Hepatocyte (in vitro differentiated cells): ENCODE data around the gene FMNL2.

Experiments used
- EZH2 ChIP-seq: fragments of 200-600 bp; sonication (generic); IDR thresholded peaks from 2 replicates; pipeline ENCODE4 v1.6.1; 2016; ENCODE audit warnings: antibody characterized with exemption, mild to moderate bottlenecking, borderline replicate concordance
- EZH2phosphoT487 ChIP-seq: fragments of 200-600 bp; sonication (generic); IDR thresholded peaks from one replicate; pipeline ENCODE4 v1.6.1; 2018; ENCODE audit warnings: antibody characterized with exemption, mild to moderate bottlenecking, low read depth, moderate library complexity; ENCODE audit not compliant: unreplicated experiment, severe bottlenecking
- TF ChIP-seq, protein P1 (sequence below): fragments of 200-600 bp; sonication (generic); IDR thresholded peaks from 2 replicates; pipeline ENCODE4 v1.5.1; 2016; ENCODE audit warnings: antibody characterized with exemption, mild to moderate bottlenecking; ENCODE audit not compliant: poor library complexity

DNA sequence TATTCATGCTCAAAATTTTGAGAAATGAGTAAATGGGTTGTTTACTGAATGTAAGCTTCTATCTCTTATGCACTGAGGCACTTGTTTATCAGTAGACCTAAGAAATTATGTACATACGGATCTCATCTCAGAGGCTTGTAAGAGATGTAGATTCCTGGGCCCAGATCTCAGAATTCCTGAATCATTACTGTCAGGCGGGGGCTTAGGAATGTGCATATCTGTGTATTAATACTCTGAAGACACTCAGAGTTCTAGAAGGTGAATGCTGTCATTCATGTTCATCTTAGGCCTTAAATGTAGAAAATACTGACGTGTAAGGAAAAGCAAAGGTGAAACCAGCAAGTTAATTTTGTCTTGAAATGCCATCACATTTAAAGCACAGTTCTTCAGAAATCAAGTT lies 169.6 kb downstream of the FMNL2 start:
- TF ChIP-seq, protein P1, sequence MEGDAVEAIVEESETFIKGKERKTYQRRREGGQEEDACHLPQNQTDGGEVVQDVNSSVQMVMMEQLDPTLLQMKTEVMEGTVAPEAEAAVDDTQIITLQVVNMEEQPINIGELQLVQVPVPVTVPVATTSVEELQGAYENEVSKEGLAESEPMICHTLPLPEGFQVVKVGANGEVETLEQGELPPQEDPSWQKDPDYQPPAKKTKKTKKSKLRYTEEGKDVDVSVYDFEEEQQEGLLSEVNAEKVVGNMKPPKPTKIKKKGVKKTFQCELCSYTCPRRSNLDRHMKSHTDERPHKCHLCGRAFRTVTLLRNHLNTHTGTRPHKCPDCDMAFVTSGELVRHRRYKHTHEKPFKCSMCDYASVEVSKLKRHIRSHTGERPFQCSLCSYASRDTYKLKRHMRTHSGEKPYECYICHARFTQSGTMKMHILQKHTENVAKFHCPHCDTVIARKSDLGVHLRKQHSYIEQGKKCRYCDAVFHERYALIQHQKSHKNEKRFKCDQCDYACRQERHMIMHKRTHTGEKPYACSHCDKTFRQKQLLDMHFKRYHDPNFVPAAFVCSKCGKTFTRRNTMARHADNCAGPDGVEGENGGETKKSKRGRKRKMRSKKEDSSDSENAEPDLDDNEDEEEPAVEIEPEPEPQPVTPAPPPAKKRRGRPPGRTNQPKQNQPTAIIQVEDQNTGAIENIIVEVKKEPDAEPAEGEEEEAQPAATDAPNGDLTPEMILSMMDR: no peak
- TF ChIP-seq EZH2phosphoT487 (no peak), EZH2 (no peak)
